Hepatocyte (in vitro differentiated cells): ENCODE results near the gene FLT3LG.

Experiments
- CTCF ChIP-seq: fragments of 200-600 bp; sonication (generic); IDR thresholded peaks from 2 replicates; pipeline ENCODE4 v1.5.1; 2016; ENCODE audit warnings: antibody characterized with exemption, mild to moderate bottlenecking; ENCODE audit not compliant: poor library complexity
- EZH2 ChIP-seq: fragments of 200-600 bp; sonication (generic); IDR thresholded peaks from 2 replicates; pipeline ENCODE4 v1.6.1; 2016; ENCODE audit warnings: antibody characterized with exemption, mild to moderate bottlenecking, borderline replicate concordance

GRCh38 chr19:49453757-49454240 is 20.2 kb upstream of the FLT3LG start:
- TF ChIP-seq CTCF (no peak), EZH2 (no peak)
